CD8-positive, alpha-beta memory T cell (primary cell): ENCODE results near the gene MRPL10. TPM values are rescaled to one million over a fixed set of nuclear protein-coding genes. Genes with fewer than 3 reads are reported as not detected.

Experiments
- CTCF ChIA-PET: fragments of 350-600 bp; sonication (Branson Sonifier 250); formaldehyde crosslinking; loops from one replicate; lab custom pipeline; 2021; ENCODE audit warnings: antibody characterized with exemption; lab: Charles Lee
- POLR2A ChIA-PET: fragments of 350-600 bp; sonication (Branson Sonifier 250); formaldehyde crosslinking; loops from one replicate; lab custom pipeline; 2021; ENCODE audit warnings: antibody characterized with exemption; lab: Charles Lee
- DNase-seq, 5 donors: peaks; one replicate each; pipeline versions ENCODE4 v3.0.0 to v3.0.0-alpha.2; 2020 to 2022; ENCODE audit warnings: mixed read lengths in 1 of 5
- H3K27ac ChIP-seq: one replicate; pipeline ENCODE4 v1.7.0; 2013; ENCODE audit warnings: low read depth, mild to moderate bottlenecking, low read length, moderate library complexity
- H3K27me3 ChIP-seq: 2 replicates; pipeline ENCODE4 v1.7.0; 2013; ENCODE audit warnings: low read length, mild to moderate bottlenecking; ENCODE audit not compliant: insufficient read depth, poor library complexity, severe bottlenecking
- H3K36me3 ChIP-seq: 2 replicates; pipeline ENCODE4 v1.7.0; 2013; ENCODE audit warnings: mild to moderate bottlenecking, low read length, moderate library complexity; ENCODE audit not compliant: insufficient read depth
- H3K4me1 ChIP-seq: 2 replicates; pipeline ENCODE4 v1.7.0; 2013; ENCODE audit warnings: mild to moderate bottlenecking, low read length, moderate library complexity; ENCODE audit not compliant: insufficient read depth
- H3K4me3 ChIP-seq: 2 replicates; pipeline ENCODE4 v1.7.0; 2013; ENCODE audit warnings: mild to moderate bottlenecking, low read length
- H3K9me3 ChIP-seq: 2 replicates; pipeline ENCODE4 v1.7.0; 2013; ENCODE audit warnings: mild to moderate bottlenecking, low read length
- H3K27ac Mint-ChIP-seq, 8 donors: one replicate each; pipeline ENCODE4 v1.8.0; 2020 to 2021; ENCODE audit warnings: mixed read lengths in 8 of 8, mild to moderate bottlenecking in 6 of 8, inconsistent platforms in 3 of 8, moderate library complexity in 3 of 8
- H3K27me3 Mint-ChIP-seq, 2 donors: one replicate each; pipeline ENCODE4 v1.8.0; 2020 to 2021; ENCODE audit warnings: mixed read lengths in 2 of 2, mild to moderate bottlenecking in 1 of 2, moderate library complexity in 1 of 2
- H3K36me3 Mint-ChIP-seq, 3 donors: one replicate each; pipeline ENCODE4 v1.8.0; 2020 to 2021; ENCODE audit warnings: mixed read lengths in 3 of 3, inconsistent platforms in 1 of 3, mild to moderate bottlenecking in 1 of 3
- H3K4me1 Mint-ChIP-seq, 3 donors: one replicate each; pipeline ENCODE4 v1.8.0; 2020 to 2021; ENCODE audit warnings: mixed read lengths in 3 of 3, inconsistent platforms in 1 of 3, mild to moderate bottlenecking in 1 of 3
- H3K4me3 Mint-ChIP-seq, 7 donors: one replicate each; pipeline ENCODE4 v1.8.0; 2020 to 2021; ENCODE audit warnings: mixed read lengths in 7 of 7, mild to moderate bottlenecking in 6 of 7, moderate library complexity in 4 of 7, inconsistent platforms in 2 of 7
- H3K9me3 Mint-ChIP-seq, 5 donors: one replicate each; pipeline ENCODE4 v1.8.0; 2020 to 2022; ENCODE audit warnings: mixed read lengths in 5 of 5, mild to moderate bottlenecking in 3 of 5, moderate library complexity in 2 of 5, inconsistent platforms in 1 of 5
- polyA plus RNA-seq: library from polyadenylated mRNA; unstranded; fragments of 300-500 nt; fragmentation: Illumina TruSeq; gene quantifications from one replicate; pipeline ENCODE4 v1.2.3, GENCODE V29; 2021
- total RNA-seq, 2 experiments: library from RNA; stranded (reverse); gene quantifications; one replicate each; pipeline ENCODE4 v1.2.3, GENCODE V29; 2021

Gene MRPL10
- total and polyA plus RNA-seq, 3 experiments from 2014 or later, result 59.8 to 67.7 (median 67.0) TPM

DNA sequence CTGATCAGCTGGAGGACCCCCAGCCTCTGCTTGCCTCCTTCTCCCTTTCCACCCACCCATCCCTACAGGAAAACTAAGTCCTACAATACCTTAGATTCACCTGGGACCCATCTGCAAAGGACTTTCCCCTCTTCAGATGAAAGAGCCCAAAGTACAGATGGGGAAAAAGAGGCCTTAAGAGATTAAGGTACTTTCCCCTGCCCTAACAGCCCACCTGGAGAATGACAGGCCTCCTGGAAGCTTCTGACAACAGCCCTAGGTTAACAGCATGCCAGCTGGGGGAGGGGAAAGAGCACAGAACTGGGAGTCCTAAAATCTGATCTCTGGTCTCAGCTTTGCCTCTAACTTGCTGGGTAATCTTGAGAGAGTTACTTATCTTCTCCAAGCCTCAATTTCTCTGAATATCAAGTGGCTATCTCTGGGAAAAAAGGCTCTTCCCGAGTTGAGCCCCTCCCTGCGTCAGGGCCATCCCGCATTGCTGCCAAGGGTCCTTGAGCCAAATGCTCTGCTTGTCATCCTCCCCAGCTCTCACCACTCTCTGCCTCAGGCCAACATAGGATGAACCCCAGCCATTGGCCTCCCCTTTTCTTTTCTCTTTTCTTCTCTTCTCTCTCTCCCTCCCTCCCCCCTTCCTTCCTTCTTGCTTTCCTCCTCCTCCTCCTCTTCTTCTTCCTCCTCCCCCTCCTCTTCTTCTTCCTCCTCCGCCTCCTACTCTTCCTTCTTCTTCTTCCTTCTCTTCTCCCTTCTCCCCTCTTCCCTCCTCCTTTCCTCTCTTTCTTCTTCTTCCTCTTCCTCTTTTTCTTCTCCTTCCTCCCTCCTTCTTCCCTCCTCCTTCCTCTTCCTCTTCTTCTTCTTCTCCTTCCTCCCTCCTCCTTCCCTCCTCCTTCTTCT is 42.1 kb upstream of the MRPL10 start:
- Histone ChIP-seq H3K4me1 (no peaks in the 10 kb centered on the region), H3K36me3 (no peaks in the 10 kb centered on the region), H3K9me3 (no peaks in the 10 kb centered on the region), H3K27ac (no peak overlapping the region), H3K27me3 (peaks cover 17% of the 10 kb centered on the region), H3K4me3 (no peak overlapping the region)
- Mint-ChIP-seq H3K4me3 (no peak overlapping the region), H3K9me3 (peaks cover 0 to 2% (median 0%) of the 10 kb centered on the region in 5 donors), H3K36me3 (no peaks in the 10 kb centered on the region), H3K4me1 (no peaks in the 10 kb centered on the region), H3K27me3 (peaks cover 37 to 77% of the 10 kb centered on the region in 2 donors), H3K27ac (peak overlapping the region in 1 of 8 donors; percentile 17)
- ChIA-PET POLR2A (no interaction called here), CTCF (no interaction called here)
- DNase-seq, result no peak

GRCh38 chr17:47872651-47873161 is 41.4 kb upstream of the MRPL10 start:
- H3K9me3 Mint-ChIP-seq, result no peaks in the 10 kb centered on the region
- CTCF ChIA-PET, result no interaction called here
- no peaks in the 10 kb centered on the region for H3K9me3 ChIP-seq
- H3K4me3 ChIP-seq, result no peak overlapping the region
- H3K27me3 Mint-ChIP-seq, result peaks cover 33 to 77% of the 10 kb centered on the region in 2 donors
- no peak overlapping the region for H3K27ac ChIP-seq
- H3K36me3 Mint-ChIP-seq, result no peaks in the 10 kb centered on the region
- H3K4me1 ChIP-seq, result no peaks in the 10 kb centered on the region
- peaks cover 17% of the 10 kb centered on the region for H3K27me3 ChIP-seq
- no peaks in the 10 kb centered on the region for H3K36me3 ChIP-seq
- no peak overlapping the region for H3K4me3 Mint-ChIP-seq
- DNase-seq, result no peak
- no peak overlapping the region for H3K27ac Mint-ChIP-seq
- POLR2A ChIA-PET, result no interaction called here
- H3K4me1 Mint-ChIP-seq, result no peaks in the 10 kb centered on the region

DNA sequence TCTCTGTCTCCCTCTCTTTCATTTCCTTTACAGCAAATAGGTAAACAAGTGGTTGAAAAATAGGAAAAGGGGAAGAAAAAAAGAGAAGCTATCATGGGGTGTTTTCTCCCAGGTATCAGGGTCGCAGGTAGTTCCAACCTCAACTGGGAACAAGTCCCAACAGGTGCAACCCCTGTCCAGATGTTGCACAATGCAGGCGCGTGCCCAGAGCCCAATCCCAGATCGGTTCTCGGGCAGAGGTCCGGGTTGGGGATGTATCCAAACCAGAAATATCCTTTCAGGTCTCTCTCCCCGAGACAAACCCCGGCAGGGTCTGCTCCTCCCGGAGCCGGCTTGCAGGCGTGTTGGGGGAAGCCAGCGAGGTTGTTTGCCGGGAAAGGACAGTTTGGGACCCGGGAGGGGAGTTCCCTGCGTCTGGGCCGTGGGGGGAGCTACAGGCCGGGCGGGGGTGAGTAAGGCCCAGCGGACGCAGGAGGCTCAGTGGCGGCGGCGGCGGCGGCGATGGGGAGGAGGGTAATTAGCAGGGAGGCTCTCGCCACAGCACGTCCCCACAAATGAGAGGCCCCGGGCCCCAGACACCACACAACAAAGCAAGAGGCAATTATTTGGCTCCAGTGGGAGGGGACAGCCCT is 40.8 kb upstream of the MRPL10 start:
- H3K27me3 ChIP-seq, result peaks cover 17% of the 10 kb centered on the region

DNA sequence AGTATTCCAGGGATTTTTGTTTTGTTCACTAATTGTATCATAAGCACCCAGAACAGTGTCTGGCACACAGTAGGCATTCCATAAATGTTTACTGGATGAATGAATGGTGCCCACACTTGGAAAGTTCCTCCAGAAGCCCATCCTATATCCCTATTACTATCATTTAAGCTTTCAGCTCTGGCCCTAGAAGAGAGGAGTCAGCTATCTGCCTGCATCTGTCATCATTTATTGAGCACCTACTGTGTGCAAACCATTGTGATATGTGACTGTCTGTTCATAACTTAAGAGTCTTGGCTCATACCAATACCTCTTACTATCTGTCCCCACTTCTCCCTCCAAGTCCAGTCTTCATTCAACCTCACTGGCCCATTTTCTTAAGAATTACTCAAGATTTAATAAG is 39.7 kb upstream of the MRPL10 start:
- no peaks in the 10 kb centered on the region for H3K36me3 ChIP-seq
- no peaks in the 10 kb centered on the region for H3K9me3 ChIP-seq
- POLR2A ChIA-PET, result no interaction called here
- H3K27me3 ChIP-seq, result peaks cover 17% of the 10 kb centered on the region
- H3K4me3 Mint-ChIP-seq, result no peak overlapping the region
- DNase-seq, result no peak
- no peaks in the 10 kb centered on the region for H3K4me1 ChIP-seq
- no peaks in the 10 kb centered on the region for H3K36me3 Mint-ChIP-seq
- H3K4me1 Mint-ChIP-seq, result no peaks in the 10 kb centered on the region
- H3K27ac ChIP-seq, result no peak overlapping the region
- H3K27ac Mint-ChIP-seq, result peak overlapping the region in 1 of 8 donors; percentile 17
- no peaks in the 10 kb centered on the region for H3K9me3 Mint-ChIP-seq
- CTCF ChIA-PET, result interaction anchor here (1.4 kb wide), 1 partner anchor 100 kb away, joined by 3 read pairs; the partner anchor contains the start of gene CDK5RAP3
- H3K27me3 Mint-ChIP-seq, result peaks cover 33 to 78% of the 10 kb centered on the region in 2 donors
- no peak overlapping the region for H3K4me3 ChIP-seq

More for the DNA sequence above, 40.8 kb upstream of the MRPL10 start:
- Mint-ChIP-seq H3K4me1 (no peaks in the 10 kb centered on the region), H3K36me3 (no peaks in the 10 kb centered on the region), H3K27ac (peak overlapping the region in 1 of 8 donors; percentile 43), H3K27me3 (peaks cover 33 to 76% of the 10 kb centered on the region in 2 donors), H3K4me3 (no peak overlapping the region), H3K9me3 (no peaks in the 10 kb centered on the region)
- ChIA-PET POLR2A (no interaction called here), CTCF (no interaction called here)
- no peak for DNase-seq
- H3K36me3 ChIP-seq, result no peaks in the 10 kb centered on the region
- H3K27ac ChIP-seq, result no peak overlapping the region
- no peaks in the 10 kb centered on the region for H3K9me3 ChIP-seq
- H3K4me3 ChIP-seq, result no peak overlapping the region
- no peaks in the 10 kb centered on the region for H3K4me1 ChIP-seq

DNA sequence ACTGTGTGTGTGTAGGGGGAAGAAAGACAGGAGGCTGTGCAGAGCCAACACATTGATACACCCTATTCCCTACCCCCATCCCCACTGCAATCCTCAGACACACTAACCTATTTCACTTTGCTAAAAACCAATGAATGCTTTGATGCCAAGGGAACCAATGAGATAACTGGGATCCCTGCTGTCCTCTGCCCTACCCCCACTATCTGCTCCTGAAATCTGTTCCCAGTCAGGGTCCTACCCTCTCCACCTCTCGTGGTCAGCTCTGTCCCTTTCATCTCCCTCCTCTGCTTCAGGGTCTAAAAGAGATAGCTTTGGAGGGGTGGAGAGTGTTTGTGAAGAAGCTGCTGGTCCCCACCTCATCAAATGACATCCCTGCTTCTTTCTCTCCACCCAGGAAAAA is 38.7 kb upstream of the MRPL10 start:
- no peak for DNase-seq
- Histone ChIP-seq H3K9me3 (no peaks in the 10 kb centered on the region), H3K4me3 (no peak overlapping the region), H3K4me1 (peaks cover 4% of the 10 kb centered on the region), H3K27ac (no peak overlapping the region), H3K27me3 (peaks cover 17% of the 10 kb centered on the region), H3K36me3 (no peaks in the 10 kb centered on the region)
- Mint-ChIP-seq H3K36me3 (no peaks in the 10 kb centered on the region), H3K27ac (no peak overlapping the region), H3K4me3 (no peak overlapping the region), H3K4me1 (no peaks in the 10 kb centered on the region), H3K27me3 (peaks cover 31 to 73% of the 10 kb centered on the region in 2 donors), H3K9me3 (no peaks in the 10 kb centered on the region)
- ChIA-PET CTCF (interaction anchor here (1.4 kb wide), 1 partner anchor 101 kb away, joined by 3 read pairs; the partner anchor contains the start of gene CDK5RAP3), POLR2A (no interaction called here)

DNA sequence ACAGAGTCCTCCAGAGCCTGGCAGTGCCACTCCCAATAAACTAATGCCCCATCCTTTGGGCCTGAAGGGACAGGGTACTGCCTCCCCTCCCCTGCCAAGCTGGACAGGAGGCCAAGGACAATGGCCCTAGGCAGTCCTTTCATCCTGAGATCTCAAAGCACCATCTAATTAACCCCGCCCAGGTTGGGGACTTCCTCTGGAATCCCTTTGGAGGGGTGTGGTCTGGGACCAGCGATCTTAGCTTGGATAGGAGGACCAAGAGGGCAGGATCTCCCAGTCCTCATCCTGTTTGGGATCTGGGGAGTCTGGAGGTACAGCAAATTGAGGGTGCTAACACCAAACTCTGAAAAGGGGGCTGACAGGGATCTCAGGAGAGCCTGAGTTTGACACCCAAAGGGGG is 37.8 kb upstream of the MRPL10 start:
- Histone ChIP-seq H3K4me1 (peaks cover 11% of the 10 kb centered on the region), H3K27me3 (peaks cover 17% of the 10 kb centered on the region), H3K4me3 (no peak overlapping the region), H3K9me3 (no peaks in the 10 kb centered on the region), H3K36me3 (no peaks in the 10 kb centered on the region), H3K27ac (no peak overlapping the region)
- no peak for DNase-seq
- Mint-ChIP-seq H3K27ac (no peak overlapping the region), H3K27me3 (peaks cover 28 to 67% of the 10 kb centered on the region in 2 donors), H3K36me3 (peaks cover 0 to under 1% (median 0%) of the 10 kb centered on the region in 3 donors), H3K4me3 (no peak overlapping the region), H3K9me3 (no peaks in the 10 kb centered on the region), H3K4me1 (peaks cover 0 to 3% (median 0%) of the 10 kb centered on the region in 3 donors)
- CTCF ChIA-PET, result interaction anchor here (1.2 to 1.5 kb wide), 2 partner anchors 21 to 28 kb away, joined by 3 to 5 read pairs; partner anchors contain the start of gene SCRN2
- POLR2A ChIA-PET, result no interaction called here

- no peaks in the 10 kb centered on the region for H3K9me3 Mint-ChIP-seq
- peaks cover 21 to 55% of the 10 kb centered on the region in 2 donors for H3K27me3 Mint-ChIP-seq
- Histone ChIP-seq H3K27me3 (peaks cover 10% of the 10 kb centered on the region), H3K4me1 (peaks cover 12% of the 10 kb centered on the region), H3K4me3 (no peak overlapping the region), H3K27ac (peak overlapping the region; percentile 47), H3K9me3 (no peaks in the 10 kb centered on the region), H3K36me3 (no peaks in the 10 kb centered on the region)
- peaks cover 0 to 3% (median 0%) of the 10 kb centered on the region in 3 donors for H3K4me1 Mint-ChIP-seq
- CTCF ChIA-PET, result interaction anchor here (1.5 kb wide), 1 partner anchor 22 kb away, joined by 5 read pairs; no protein-coding TSS in a partner anchor
- no peak for DNase-seq
- POLR2A ChIA-PET, result no interaction called here
- H3K36me3 Mint-ChIP-seq, result peaks cover 0 to 2% (median 0%) of the 10 kb centered on the region in 3 donors
- no peak overlapping the region for H3K4me3 Mint-ChIP-seq
- H3K27ac Mint-ChIP-seq, result no peak overlapping the region
These were observed 36.6 kb upstream of the MRPL10 start for GRCh38 chr17:47867813-47868533.
